Mucosa of gallbladder (tissue), 1 donor: ENCODE data around the gene ADAP1. TPM values are rescaled to one million over a fixed set of nuclear protein-coding genes. Genes with fewer than 3 reads are reported as not detected.
A peak's percentile ranks its signal among the peaks of the same experiment; 100 is the strongest.

Experiments used
- DNase-seq: peaks from one replicate; pipeline ENCODE4 v3.0.0-alpha.2; 2020; ENCODE audit warnings: low spot score
- total RNA-seq: library from RNA; stranded (reverse); gene quantifications from one replicate; pipeline ENCODE4 v1.2.1, GENCODE V29; 2021
- donor health status: DM: no; HTN: no; CAD: no.

ADAP1 gene
- total RNA-seq, 1 donor from 2014 or later = 52.4 TPM

- DNase-seq = no peak
Measured at GRCh38 chr7:988963-989529, 34.6 kb upstream of the ADAP1 start.

- no peak for DNase-seq
Measured at GRCh38 chr7:988426-988911, 34.0 kb upstream of the ADAP1 start.

GRCh38 chr7:987909-988308 is 33.4 kb upstream of the ADAP1 start:
- DNase-seq = no peak

- DNase-seq = no peak
Measured at GRCh38 chr7:986766-987751, 32.6 kb upstream of the ADAP1 start.

GRCh38 chr7:985915-986741 is 31.6 kb upstream of the ADAP1 start:
- DNase-seq = no peak

GRCh38 chr7:985127-985416 is 30.6 kb upstream of the ADAP1 start:
- no peak for DNase-seq

- no peak for DNase-seq
Measured at GRCh38 chr7:984361-985126, 30.1 kb upstream of the ADAP1 start.

- no peak for DNase-seq
Measured at GRCh38 chr7:983616-984071, 29.2 kb upstream of the ADAP1 start.

GRCh38 chr7:983004-983615 is 28.6 kb upstream of the ADAP1 start, which contains the start of gene CYP2W1:
Gene CYP2W1, plus strand, starts transcription at chr7:983181. Its CDS starts 31 bp downstream, at chr7:983212.
- no peak for DNase-seq

- DNase-seq = no peak
Measured at GRCh38 chr7:982511-983003, 28.1 kb upstream of the ADAP1 start.

- no peak for DNase-seq
Measured at GRCh38 chr7:981793-982510, 27.5 kb upstream of the ADAP1 start.

- no peak for DNase-seq
Measured at GRCh38 chr7:979886-980571, 25.5 kb upstream of the ADAP1 start.

GRCh38 chr7:979151-979550 is 24.7 kb upstream of the ADAP1 start:
- DNase-seq = no peak

GRCh38 chr7:978416-979091 is 24.1 kb upstream of the ADAP1 start:
- DNase-seq = no peak

GRCh38 chr7:978049-978346 is 23.5 kb upstream of the ADAP1 start:
- no peak for DNase-seq

GRCh38 chr7:977326-978048 is 23.0 kb upstream of the ADAP1 start:
- peak; percentile 75 for DNase-seq

GRCh38 chr7:976901-977325 is 22.4 kb upstream of the ADAP1 start:
- DNase-seq = no peak

- no peak for DNase-seq
Measured at GRCh38 chr7:975702-976473, 21.4 kb upstream of the ADAP1 start.
